GM12801 (cell line): ENCODE data around the gene EPN3.

ENCODE experiments used
- TF ChIP-seq, protein P1 (sequence below): IDR thresholded peaks from one replicate; pipeline ENCODE4 v1.5.1; 2011; ENCODE audit warnings: control low read depth; ENCODE audit not compliant: insufficient read length; ENCODE audit errors: extremely low read depth

EPN3 gene

DNA sequence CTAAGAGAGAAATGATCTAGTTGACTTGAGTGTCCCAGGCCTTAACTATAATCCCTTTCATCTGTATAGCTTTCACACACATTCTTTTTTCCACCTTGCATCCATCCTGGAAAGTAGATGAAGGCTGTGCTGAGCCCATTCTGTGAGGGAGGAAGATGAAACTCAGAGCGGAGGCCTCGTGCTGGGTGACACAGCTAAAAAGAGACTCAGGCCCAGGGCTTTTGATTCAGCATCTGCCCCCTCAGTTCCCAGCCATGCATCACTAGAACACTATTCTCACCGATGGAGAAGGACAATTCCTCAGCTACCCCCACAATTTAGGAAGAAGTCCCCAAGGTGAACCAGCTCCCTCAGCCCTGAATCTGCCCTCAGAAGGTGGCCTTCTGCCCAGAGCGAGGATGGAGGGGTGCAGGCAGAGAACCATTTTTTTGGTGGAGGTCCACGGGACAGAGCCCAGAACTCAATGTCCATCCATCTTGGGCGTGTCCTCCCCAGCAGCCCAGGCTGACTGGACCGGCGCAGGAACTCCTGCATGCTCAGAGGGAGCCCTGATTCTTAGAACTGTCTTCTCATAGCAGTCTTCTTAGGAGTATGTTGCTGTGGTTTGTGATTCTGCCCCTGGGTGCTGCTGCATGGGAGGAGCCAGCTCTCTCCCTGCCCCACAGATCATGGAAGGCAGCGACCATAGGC lies 30.1 kb upstream of the EPN3 start:
- TF ChIP-seq, protein P1, sequence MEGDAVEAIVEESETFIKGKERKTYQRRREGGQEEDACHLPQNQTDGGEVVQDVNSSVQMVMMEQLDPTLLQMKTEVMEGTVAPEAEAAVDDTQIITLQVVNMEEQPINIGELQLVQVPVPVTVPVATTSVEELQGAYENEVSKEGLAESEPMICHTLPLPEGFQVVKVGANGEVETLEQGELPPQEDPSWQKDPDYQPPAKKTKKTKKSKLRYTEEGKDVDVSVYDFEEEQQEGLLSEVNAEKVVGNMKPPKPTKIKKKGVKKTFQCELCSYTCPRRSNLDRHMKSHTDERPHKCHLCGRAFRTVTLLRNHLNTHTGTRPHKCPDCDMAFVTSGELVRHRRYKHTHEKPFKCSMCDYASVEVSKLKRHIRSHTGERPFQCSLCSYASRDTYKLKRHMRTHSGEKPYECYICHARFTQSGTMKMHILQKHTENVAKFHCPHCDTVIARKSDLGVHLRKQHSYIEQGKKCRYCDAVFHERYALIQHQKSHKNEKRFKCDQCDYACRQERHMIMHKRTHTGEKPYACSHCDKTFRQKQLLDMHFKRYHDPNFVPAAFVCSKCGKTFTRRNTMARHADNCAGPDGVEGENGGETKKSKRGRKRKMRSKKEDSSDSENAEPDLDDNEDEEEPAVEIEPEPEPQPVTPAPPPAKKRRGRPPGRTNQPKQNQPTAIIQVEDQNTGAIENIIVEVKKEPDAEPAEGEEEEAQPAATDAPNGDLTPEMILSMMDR, result no peak

DNA sequence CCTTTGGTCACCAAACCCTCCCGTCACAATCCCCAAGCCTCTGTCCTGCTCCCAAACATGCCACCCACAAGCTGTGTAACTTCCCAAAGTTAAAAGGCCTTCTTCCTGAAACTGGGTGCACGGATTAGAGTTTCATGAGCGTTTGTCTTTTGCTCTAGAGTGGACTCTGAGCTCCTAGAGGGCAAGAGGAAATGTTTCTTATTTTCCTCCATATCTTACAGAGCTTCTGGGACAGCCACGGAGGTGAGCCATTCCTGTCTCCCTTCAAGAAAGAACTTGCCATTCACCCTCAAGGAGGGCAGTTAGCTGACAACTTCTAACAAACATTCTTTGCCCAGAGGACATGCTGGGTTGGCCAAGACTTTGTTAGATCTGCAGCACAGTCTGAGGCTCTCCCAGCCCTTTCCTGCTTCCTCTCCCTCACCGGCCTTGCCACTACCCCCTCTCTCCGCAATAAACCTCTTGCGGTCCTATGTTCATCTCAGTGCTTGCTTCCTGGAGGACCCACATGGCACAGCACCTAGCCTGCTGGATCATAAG lies 26.9 kb upstream of the EPN3 start:
- TF ChIP-seq, protein P1, result no peak

DNA sequence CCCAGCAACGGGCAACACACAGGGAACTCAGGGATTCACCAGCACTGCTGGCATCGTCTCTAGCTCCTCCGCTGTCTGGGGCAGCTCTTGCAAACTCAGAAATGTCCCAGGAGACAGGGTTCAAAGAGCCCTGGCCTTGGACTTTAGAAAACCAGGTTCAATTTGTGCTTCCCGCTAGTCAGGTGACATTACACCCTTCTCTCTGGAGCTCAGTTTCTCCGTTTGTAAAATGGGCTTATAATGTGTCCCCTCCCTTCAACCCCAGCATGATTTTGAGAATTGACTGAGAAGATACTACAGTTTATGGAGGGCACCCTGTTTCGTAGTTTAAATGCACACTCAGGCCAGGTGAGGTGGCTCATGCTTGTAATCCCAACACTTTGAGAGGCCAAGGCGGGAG lies 26.2 kb upstream of the EPN3 start:
- TF ChIP-seq, protein P1, result no peak

GRCh38 chr17:50507871-50508572 lies 24.5 kb upstream of the EPN3 start, which contains the start of gene MYCBPAP:
Gene MYCBPAP (plus strand): TSS chr17:50508439. CDS start chr17:50508675, 236 bp downstream.
- TF ChIP-seq, protein P1, result no peak

DNA sequence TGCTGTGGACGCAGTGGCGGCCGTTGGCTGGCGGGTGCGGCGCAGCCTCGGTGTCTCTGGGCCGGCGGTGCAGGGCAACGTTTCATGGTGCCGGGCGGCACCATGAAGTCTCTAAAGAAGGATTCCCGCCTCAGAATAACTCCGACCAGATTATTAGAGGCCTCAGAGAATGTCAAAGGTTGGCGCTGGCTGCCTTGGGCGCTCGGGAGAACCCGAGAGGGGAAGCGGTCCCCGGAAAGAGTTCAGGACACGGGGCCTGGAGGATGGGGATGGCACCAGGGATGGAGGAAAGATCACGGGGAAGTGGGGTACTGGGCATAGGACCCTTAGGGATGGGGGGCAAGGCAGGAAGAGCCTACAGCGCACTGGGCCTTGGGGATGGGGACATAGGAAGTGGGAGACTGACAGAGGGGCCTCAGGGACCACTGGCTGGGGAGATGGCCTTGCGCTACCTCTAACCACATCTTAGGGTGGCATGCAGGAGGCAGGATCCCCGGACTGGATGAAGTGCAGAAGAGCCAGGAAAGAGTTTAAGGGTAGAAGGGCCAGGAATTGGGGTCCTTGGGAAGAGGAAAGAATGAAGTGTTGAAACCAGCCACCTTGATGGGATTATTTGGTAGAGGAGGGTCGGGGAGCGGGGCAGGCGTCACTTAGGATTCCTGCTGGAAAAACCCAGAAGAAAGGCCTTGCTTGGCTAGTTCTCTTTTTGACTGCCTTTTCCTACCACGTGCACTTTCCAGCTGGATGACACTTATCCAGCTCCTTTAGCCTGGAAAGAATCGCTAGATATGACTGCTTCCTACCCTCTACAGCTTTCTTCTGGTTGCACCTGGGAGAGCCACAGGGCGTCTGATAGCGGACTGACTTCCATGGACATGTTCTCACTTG lies 23.7 kb upstream of the EPN3 start:
- TF ChIP-seq, protein P1, result no peak

- TF ChIP-seq, protein P1, result no peak
Observed at GRCh38 chr17:50511058-50511457, 21.5 kb upstream of the EPN3 start.

GRCh38 chr17:50513495-50513894 lies 19.0 kb upstream of the EPN3 start:
- TF ChIP-seq, protein P1, result no peak
